ENCODE measurements around the gene GLIPR2.

GLIPR2 gene

DNA sequence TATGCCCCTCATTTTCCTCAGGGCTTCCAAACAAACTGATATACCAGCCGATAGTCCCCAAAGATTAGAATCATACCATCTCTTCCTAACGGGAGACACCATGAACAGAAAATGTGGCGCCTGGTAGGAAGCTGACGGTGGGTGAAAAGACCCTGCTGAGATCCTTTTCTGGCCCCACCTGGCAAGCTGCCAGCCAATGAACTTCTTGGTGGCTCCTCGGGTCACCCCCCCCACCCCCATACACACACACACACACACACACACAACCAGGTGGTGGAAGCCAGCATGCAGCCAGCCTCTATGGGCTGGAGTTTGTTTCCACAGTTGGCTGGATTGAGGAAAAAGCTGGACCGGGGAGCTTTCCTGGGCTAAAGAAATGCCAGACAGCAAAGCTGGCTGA, 27.8 kb downstream of the GLIPR2 start:
- Histone ChIP-seq H3K79me2 (ENCODE audit: low read length) (no peaks in the 10 kb centered on the region), H3K9me3 (ENCODE audit: insufficient read depth, low read length) (no peaks in the 10 kb centered on the region), H3K4me3 (ENCODE audit: low read length) (no peak overlapping the region), H3K36me3 (replicated peaks; ENCODE audit: low read depth, low read length) (no peaks in the 10 kb centered on the region), H3K4me2 (ENCODE audit: low read length) (no peak overlapping the region), H3K9ac (ENCODE audit: low read length) (no peak overlapping the region), H4K20me1 (ENCODE audit: insufficient read depth, low read length) (no peaks in the 10 kb centered on the region), H3K4me1 (ENCODE audit: low read length) (no peaks in the 10 kb centered on the region), H3K27ac (ENCODE audit: low read length) (no peak overlapping the region), H2AFZ (ENCODE audit: low read depth, low read length) (no peak overlapping the region; the same call in 1 of the 2 replicates), H3K27me3 (ENCODE audit: low read depth, low read length) (peaks cover 14% of the 10 kb centered on the region)
- TF ChIP-seq, protein P1, sequence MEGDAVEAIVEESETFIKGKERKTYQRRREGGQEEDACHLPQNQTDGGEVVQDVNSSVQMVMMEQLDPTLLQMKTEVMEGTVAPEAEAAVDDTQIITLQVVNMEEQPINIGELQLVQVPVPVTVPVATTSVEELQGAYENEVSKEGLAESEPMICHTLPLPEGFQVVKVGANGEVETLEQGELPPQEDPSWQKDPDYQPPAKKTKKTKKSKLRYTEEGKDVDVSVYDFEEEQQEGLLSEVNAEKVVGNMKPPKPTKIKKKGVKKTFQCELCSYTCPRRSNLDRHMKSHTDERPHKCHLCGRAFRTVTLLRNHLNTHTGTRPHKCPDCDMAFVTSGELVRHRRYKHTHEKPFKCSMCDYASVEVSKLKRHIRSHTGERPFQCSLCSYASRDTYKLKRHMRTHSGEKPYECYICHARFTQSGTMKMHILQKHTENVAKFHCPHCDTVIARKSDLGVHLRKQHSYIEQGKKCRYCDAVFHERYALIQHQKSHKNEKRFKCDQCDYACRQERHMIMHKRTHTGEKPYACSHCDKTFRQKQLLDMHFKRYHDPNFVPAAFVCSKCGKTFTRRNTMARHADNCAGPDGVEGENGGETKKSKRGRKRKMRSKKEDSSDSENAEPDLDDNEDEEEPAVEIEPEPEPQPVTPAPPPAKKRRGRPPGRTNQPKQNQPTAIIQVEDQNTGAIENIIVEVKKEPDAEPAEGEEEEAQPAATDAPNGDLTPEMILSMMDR (IDR thresholded peaks at IDR 0.05; ENCODE audit: low read depth, low read length), result no peak
- no peak for TF ChIP-seq EZH2phosphoT487 (IDR thresholded peaks at IDR 0.05; ENCODE audit: low read depth)

DNA sequence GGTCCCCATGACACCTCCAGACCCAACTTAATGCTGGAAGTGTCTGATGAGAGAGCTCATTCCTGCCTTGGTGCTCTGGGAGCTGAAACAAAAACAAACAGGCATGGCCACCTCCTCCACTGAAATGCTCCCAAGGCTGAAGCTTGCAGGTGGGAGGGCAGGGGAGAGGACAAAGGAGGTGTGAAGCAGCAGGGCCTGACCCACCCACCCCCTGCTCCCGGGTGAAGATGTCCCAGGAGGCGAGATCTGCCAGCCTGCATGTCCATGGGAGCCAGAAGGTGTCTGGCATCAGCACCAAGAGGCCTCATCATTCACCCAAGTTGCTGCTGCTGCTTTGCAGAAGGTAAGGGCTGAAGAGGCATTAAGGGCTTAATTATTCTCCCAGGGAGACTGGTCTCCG, 28.5 kb downstream of the GLIPR2 start:
- H3K79me2 ChIP-seq (ENCODE audit: low read length), result no peaks in the 10 kb centered on the region
- no peak for TF ChIP-seq EZH2phosphoT487 (IDR thresholded peaks at IDR 0.05; ENCODE audit: low read depth)
- TF ChIP-seq, protein P1 (IDR thresholded peaks at IDR 0.05; ENCODE audit: low read depth, low read length), result no peak
- no peak overlapping the region for H3K27ac ChIP-seq (ENCODE audit: low read length)
- H3K4me2 ChIP-seq (ENCODE audit: low read length), result no peak overlapping the region
- no peaks in the 10 kb centered on the region for H3K9me3 ChIP-seq (ENCODE audit: insufficient read depth, low read length)
- H4K20me1 ChIP-seq (ENCODE audit: insufficient read depth, low read length), result no peaks in the 10 kb centered on the region
- no peaks in the 10 kb centered on the region for H3K36me3 ChIP-seq (replicated peaks; ENCODE audit: low read depth, low read length)
- no peaks in the 10 kb centered on the region for H3K4me1 ChIP-seq (ENCODE audit: low read length)
- no peak overlapping the region for H3K4me3 ChIP-seq (ENCODE audit: low read length)
- peaks cover 14% of the 10 kb centered on the region for H3K27me3 ChIP-seq (ENCODE audit: low read depth, low read length)
- no peak overlapping the region for H3K9ac ChIP-seq (ENCODE audit: low read length)
- H2AFZ ChIP-seq (ENCODE audit: low read depth, low read length), result no peak overlapping the region

DNA sequence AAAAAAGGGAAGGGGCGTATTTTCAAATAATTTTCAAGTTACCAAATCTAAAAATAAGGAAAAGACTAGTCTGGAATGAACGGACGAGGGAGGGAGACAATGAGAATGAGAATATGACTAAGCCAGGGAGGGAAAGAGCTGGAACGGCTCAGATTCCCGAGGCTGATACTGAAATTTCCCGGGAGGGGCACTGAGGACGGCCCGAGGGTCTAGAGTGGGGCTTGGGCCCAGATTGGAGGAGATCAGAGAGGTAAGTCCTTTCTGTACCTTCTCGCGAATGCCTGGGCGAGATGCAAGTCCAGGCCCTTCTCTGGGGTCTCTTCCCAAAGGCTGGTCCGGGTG, 29.3 kb downstream of the GLIPR2 start:
- Histone ChIP-seq H3K4me3 (ENCODE audit: low read length) (peak overlapping the region; percentile 85), H3K36me3 (replicated peaks; ENCODE audit: low read depth, low read length) (no peaks in the 10 kb centered on the region), H3K4me1 (ENCODE audit: low read length) (no peaks in the 10 kb centered on the region), H4K20me1 (ENCODE audit: insufficient read depth, low read length) (no peaks in the 10 kb centered on the region), H3K9me3 (ENCODE audit: insufficient read depth, low read length) (no peaks in the 10 kb centered on the region), H3K4me2 (ENCODE audit: low read length) (peak overlapping the region; percentile 81), H2AFZ (ENCODE audit: low read depth, low read length) (peak overlapping the region; percentile 95), H3K27me3 (ENCODE audit: low read depth, low read length) (peaks cover 14% of the 10 kb centered on the region), H3K79me2 (ENCODE audit: low read length) (no peaks in the 10 kb centered on the region), H3K27ac (ENCODE audit: low read length) (no peak overlapping the region), H3K9ac (ENCODE audit: low read length) (no peak overlapping the region)
- TF ChIP-seq, protein P1 (IDR thresholded peaks at IDR 0.05; ENCODE audit: low read depth, low read length), result no peak
- no peak for TF ChIP-seq EZH2phosphoT487 (IDR thresholded peaks at IDR 0.05; ENCODE audit: low read depth)

DNA sequence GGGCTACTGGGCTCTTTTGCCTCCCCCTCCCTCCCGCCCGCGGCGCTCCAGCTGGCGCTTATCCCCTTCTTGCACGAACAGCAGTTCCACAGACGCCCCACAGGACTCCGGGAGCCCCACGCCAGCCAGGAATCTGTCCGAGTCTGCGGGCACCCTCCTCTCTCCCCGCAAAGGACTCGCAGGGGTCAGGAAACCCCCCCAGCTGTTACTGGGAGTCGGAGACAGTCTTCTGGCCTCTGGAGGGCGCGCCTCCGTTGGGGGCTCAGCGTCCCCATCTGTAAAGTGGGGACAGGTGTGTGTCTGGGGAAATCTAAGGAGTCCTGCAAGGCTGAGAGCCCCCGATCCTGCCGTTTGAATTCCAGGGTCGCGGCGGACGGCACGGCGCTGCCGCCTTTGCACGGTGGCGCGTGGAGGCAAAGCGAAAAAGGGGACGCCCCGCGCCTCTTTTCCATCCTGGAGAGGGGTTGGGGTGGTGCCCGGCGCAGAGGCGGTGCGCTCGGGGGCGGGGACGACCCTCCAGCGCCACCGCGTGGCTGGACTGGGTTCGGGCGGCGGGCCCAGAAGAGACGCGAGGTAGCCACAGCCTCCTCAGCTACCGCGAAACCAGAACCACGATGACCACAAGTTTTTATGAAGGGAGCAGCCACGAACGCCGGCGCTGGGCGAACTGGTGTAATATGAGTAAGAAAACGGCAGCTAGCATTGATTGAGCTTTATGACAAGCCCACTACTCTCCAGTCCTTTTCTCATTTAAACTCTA, 29.8 kb downstream of the GLIPR2 start:
- H3K79me2 ChIP-seq (ENCODE audit: low read length), result no peaks in the 10 kb centered on the region
- H3K9me3 ChIP-seq (ENCODE audit: insufficient read depth, low read length), result no peaks in the 10 kb centered on the region
- no peaks in the 10 kb centered on the region for H3K4me1 ChIP-seq (ENCODE audit: low read length)
- H3K4me2 ChIP-seq (ENCODE audit: low read length), result peak overlapping the region; percentile 81
- peaks cover 13% of the 10 kb centered on the region for H3K27me3 ChIP-seq (ENCODE audit: low read depth, low read length)
- no peak overlapping the region for H3K27ac ChIP-seq (ENCODE audit: low read length)
- H2AFZ ChIP-seq (ENCODE audit: low read depth, low read length), result peak overlapping the region; percentile 95
- H3K4me3 ChIP-seq (ENCODE audit: low read length), result peak overlapping the region; percentile 85
- H3K36me3 ChIP-seq (replicated peaks; ENCODE audit: low read depth, low read length), result no peaks in the 10 kb centered on the region
- no peak for TF ChIP-seq EZH2phosphoT487 (IDR thresholded peaks at IDR 0.05; ENCODE audit: low read depth)
- TF ChIP-seq, protein P1 (IDR thresholded peaks at IDR 0.05; ENCODE audit: low read depth, low read length), result peak; percentile 81
- peak overlapping the region; percentile 40 for H3K9ac ChIP-seq (ENCODE audit: low read length)
- H4K20me1 ChIP-seq (ENCODE audit: insufficient read depth, low read length), result no peaks in the 10 kb centered on the region
